Stimulated activated CD8-positive, alpha-beta memory T cell treated with anti-CD3 and anti-CD28 coated beads, Interleukin-12 subunit alpha, Interleukin-12 subunit beta, amount 100 ng/mL, for 4 hours (primary cell): Measurements from ENCODE around the gene FREY1.

Experiments
- DNase-seq: peaks from one replicate; pipeline ENCODE4 v3.0.0-alpha.2; 2020; ENCODE audit warnings: low read depth

Gene FREY1

GRCh38 chr11:45906965-45907611 lies at the start of gene FREY1:
Gene FREY1, minus strand, starts transcription at chr11:45907271. Its CDS starts 26 bp downstream, at chr11:45907245.
- no peak for DNase-seq

GRCh38 chr11:45949992-45950407 lies 42.9 kb upstream of the FREY1 start:
- no peak for DNase-seq

DNA sequence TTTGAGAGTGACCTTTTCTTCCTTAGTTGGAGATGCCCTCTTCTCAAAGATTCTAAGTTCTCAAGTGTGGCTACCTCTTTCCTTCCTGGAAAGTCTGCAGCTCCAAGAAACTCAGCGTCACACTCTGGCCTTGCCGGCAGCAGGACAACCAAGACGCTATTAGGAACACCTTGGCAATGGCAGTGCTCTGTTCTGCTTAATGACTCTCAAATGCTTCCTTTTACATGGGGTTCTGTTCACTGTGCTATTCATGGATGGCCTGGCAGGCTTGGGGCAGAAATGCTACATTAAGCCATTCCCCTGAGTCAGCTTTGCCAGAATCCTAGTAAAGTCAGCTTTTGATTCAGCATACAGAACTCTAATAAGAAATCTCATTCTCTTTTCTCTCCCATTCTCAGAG lies 41.3 kb upstream of the FREY1 start:
- no peak for DNase-seq

GRCh38 chr11:45947885-45948284 lies 40.8 kb upstream of the FREY1 start:
- no peak for DNase-seq

DNA sequence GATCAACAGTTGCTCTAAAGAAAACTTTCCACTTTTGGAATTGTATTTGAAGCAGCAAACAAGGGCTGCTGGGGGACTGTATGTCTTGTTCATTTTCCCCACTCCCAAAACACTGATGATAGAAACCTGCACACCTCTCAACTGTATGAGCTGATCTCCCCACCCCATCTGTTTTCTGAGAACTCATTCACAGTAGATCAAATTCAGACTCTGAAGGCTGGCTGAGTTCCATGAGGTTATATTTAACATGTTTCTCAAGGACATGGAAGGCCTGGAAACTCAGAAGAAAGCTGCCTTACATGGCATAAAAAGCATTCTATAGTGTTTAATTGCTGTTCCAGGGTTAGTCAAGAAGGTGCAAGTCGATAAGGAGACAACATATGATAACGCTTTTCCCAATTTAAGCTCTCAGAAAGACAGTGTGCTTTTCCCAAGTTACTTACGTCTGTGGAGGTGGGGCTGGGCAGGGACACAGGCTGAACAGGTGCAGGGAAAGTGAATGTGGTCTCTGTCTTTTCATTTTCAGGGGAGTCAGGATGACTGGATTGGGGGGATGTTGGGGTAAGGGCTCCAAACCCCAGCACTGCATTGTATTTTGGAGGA lies 38.4 kb upstream of the FREY1 start:
- DNase-seq: no peak

GRCh38 chr11:45942381-45942780 lies 35.3 kb upstream of the FREY1 start:
- DNase-seq: no peak

GRCh38 chr11:45941285-45941684 lies 34.2 kb upstream of the FREY1 start:
- DNase-seq: no peak

DNA sequence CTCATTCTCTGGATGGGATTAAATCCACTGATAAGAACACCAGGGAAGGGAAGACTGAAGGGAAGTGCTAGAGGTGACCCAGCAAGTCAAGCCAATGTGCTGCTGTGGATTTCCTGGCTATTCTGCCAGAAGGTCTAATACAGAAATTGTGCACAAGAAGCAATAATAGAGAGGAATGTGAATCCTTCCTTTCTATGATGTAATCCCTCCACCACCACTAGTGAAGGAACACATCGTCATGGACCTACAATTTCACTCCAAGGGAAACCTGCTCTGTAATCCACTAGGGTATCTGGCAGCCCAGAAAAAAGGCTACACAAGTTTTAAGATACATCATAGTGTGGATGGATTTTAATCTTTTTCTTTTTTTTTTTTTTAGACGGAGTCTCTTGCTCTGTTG lies 32.8 kb upstream of the FREY1 start:
- no peak for DNase-seq

GRCh38 chr11:45937916-45938315 lies 30.8 kb upstream of the FREY1 start:
- DNase-seq: no peak

- no peak for DNase-seq
These were observed 29.5 kb upstream of the FREY1 start for GRCh38 chr11:45936511-45937054.

DNA sequence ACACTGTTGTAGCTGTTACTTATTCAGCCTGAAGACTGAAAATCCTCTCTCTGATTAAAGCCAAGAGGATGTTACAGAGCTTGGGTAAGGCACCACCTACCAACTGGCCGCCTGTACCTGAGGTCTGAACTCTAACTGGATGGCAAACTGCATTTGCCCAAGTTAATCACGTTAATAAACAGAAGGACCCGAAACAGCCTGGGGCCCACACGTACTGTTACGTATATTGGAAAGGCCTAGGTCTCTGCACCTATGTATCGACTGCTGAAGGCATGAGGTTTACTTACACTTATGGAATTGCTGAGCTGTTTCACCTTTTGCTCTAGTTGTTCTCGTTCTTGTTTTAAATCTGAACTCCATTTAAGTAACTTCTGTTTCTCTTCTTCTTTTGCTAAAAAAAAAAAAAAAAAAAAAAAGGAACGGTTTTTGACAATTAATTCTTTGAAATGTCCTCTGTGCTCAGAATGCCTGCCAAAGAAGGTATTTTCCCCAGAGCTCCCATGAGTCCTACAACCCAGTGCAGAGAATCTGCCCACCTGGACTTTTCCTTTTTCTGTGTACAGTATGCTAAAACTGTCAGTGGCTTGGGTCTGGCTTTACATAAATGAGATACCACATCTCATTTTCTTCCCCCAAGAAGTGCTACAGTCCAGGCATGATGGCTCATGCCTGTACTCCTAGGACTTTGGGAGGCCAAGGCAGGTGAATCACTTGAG lies 28.4 kb upstream of the FREY1 start:
- DNase-seq: no peak

GRCh38 chr11:45934580-45935318 lies 27.7 kb upstream of the FREY1 start:
- no peak for DNase-seq

GRCh38 chr11:45933846-45934579 lies 26.9 kb upstream of the FREY1 start:
- no peak for DNase-seq

DNA sequence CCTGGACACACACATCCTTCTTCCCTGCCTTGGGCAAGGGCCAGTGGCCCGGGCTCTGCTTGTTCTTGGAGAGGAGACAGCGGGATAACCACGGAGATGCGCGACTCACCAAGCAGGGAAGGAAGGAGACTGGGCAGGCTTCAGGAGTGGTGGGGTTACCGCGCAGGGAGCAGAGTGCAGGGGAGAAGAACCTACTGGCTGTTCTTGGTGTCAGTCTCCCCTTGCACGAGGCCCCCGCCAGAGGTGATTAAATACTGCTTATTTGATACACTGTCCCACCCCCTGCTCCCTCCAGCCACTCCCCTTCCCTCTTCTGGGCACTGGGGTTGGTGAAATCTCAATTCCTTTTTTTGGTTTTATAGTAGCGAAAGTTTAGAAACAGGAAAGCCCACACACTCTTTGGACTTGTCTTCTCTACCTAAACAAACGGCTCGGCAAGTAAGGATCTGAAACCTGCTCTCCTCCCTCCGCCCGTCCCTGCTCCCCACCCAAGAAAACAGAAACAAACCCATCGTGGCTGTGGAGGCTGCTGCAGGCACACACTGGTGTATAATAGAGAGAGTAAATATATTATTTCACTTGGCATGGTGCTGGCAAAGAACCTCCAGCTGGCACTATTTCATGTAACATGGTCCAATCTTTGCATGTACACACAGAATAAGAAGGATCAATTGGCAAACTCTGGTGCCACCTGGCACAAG lies 26.2 kb upstream of the FREY1 start:
- DNase-seq: no peak

DNA sequence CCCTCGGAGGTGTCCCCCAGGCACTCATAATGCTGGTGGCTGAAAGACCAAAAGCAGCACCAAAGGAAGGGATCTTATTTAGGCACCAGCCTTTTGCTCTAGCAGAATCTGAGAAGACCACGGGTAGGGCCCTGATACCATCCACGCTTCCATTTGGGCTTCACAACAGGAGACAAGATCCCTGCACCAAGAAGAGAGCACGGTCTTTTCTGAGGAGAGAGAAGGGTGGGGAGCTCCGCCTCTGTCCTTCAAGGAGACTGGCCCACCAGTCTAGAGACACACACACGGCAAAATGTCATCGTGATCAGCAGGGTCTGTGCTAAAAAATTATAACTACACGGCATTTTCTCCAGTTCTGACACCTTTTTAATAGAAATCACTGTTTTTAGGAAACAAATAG lies 25.1 kb upstream of the FREY1 start:
- no peak for DNase-seq

GRCh38 chr11:45931739-45932138 lies 24.7 kb upstream of the FREY1 start:
- no peak for DNase-seq

DNA sequence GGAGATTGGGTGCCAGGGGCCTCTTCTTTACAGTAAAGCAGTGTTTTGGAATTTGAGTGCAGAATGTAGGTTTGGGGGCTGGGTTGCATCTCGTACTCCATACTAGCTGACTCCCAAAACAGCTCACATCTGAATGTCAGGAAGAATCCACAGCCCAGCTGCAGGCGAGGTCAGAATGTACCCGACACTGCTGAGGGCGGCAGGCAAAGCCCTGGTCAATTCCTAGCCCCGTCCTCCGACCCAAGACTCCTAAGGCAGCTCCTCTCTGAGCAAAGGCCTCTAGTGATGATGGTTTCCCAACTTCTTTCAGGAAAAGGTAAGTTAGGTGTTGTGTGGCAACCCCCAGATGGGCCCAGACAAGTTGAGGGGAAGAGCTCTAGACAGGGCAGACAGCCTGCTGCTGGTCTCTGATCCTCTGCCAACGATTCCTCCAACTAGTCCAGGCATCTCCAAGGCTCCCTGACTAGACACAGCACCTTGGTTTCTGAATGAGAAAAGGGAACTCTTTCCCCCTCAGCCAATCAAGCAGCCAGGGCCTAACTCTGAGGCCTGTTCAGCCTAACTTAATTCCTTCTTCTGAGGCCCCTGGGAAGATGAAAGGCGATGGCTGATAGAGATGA lies 24.0 kb upstream of the FREY1 start:
- no peak for DNase-seq

GRCh38 chr11:45930031-45930794 lies 23.1 kb upstream of the FREY1 start:
- no peak for DNase-seq

DNA sequence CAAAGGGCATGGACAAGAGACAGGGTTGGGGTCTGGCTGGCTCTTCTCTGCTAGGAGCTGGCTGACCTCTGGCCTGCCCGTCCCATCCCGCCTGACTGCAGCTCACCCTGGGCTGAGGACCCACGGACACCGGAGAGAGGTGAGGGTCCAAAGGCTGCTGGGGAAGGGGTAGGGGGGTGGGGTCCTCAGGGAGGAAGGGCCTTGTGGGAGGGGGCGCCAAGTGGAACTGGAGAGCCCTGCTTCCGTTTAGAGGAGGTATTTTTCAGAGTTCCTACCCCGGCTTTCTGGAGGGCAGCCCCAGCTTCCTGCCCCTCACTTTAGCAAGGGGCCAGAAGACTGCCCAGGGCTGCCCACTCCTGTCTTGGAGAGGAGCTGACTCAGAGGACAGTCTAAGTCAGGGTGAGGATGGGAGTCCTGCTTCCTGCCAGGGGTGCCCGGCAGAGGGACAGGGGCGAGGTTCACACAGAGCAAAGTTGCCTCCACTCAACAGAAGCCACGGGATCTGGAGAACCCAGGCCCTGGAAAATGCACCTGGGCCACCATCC lies 22.5 kb upstream of the FREY1 start:
- no peak for DNase-seq
